MCF 10A (cell line): ENCODE data around the gene MRPL24. TPM values are rescaled to one million over a fixed set of nuclear protein-coding genes. Genes with fewer than 3 reads are reported as not detected.

Experiments used
- BruUV-seq: library from RNA; stranded (reverse); fragments of 400-500 nt; replicated peaks from 2 replicates; lab custom pipeline; 2021; lab: Mats Ljungman, UMichigan
- CTCF ChIA-PET: fragments of 300-600 bp; sonication (Branson Sonifier 250); formaldehyde crosslinking; extraction: SDS; loops from one replicate; lab custom pipeline; 2021; ENCODE audit warnings: antibody characterized with exemption, inconsistent platforms; lab: Yijun Ruan, JAX
- POLR2A ChIA-PET: fragments of 300-600, 350-650 bp; sonication (Branson Sonifier 250); formaldehyde crosslinking; extraction: SDS; loops from one replicate; lab custom pipeline; 2020; ENCODE audit warnings: antibody characterized with exemption, inconsistent platforms; lab: Yijun Ruan, JAX
- DNase-seq: peaks from one replicate; pipeline ENCODE4 v3.0.0-alpha.2; 2018; ENCODE audit not compliant: unreplicated experiment
- H3K27ac Mint-ChIP-seq: one replicate; pipeline ENCODE4 v1.8.0; 2022; ENCODE audit warnings: mild to moderate bottlenecking, low read depth, mixed read lengths; ENCODE audit not compliant: unreplicated experiment
- H3K27me3 Mint-ChIP-seq: one replicate; pipeline ENCODE4 v1.8.0; 2022; ENCODE audit warnings: mixed read lengths; ENCODE audit not compliant: insufficient read depth, unreplicated experiment
- H3K36me3 Mint-ChIP-seq: one replicate; pipeline ENCODE4 v1.8.0; 2022; ENCODE audit warnings: mild to moderate bottlenecking, moderate library complexity, mixed read lengths; ENCODE audit not compliant: insufficient read depth, unreplicated experiment
- H3K4me1 Mint-ChIP-seq: one replicate; pipeline ENCODE4 v1.8.0; 2022; ENCODE audit warnings: mixed read lengths; ENCODE audit not compliant: insufficient read depth, unreplicated experiment
- H3K4me3 Mint-ChIP-seq: one replicate; pipeline ENCODE4 v1.8.0; 2022; ENCODE audit warnings: mild to moderate bottlenecking, moderate library complexity, mixed read lengths; ENCODE audit not compliant: unreplicated experiment
- H3K9me3 Mint-ChIP-seq: one replicate; pipeline ENCODE4 v1.8.0; 2022; ENCODE audit warnings: mixed read lengths; ENCODE audit not compliant: unreplicated experiment
- CTCF ChIP-seq: fragments of 200-600 bp; IDR thresholded peaks from one replicate; pipeline ENCODE4 v1.8.0; 2022; ENCODE audit warnings: antibody characterized with exemption, mild to moderate bottlenecking; ENCODE audit not compliant: unreplicated experiment
- intact Hi-C: fragments of 100-400 bp; cut with micrococcal nuclease; formaldehyde crosslinking; loops from 2 replicates; pipeline ENCODE4 v1.14.1; 2022
- total RNA-seq: library from RNA; stranded (reverse); gene quantifications from 2 replicates; pipeline ENCODE4 v1.2.3, GENCODE V29; 2022

MRPL24 gene
- total RNA-seq, 1 experiment from 2014 or later = 233 TPM

- Mint-ChIP-seq H3K4me3 (no peak overlapping the region), H3K27me3 (peaks cover 36% of the 10 kb centered on the region), H3K9me3 (no peaks in the 10 kb centered on the region), H3K4me1 (peaks cover 24% of the 10 kb centered on the region), H3K27ac (no peak overlapping the region), H3K36me3 (peaks cover 6% of the 10 kb centered on the region)
- intact Hi-C loops = no loop called here
- ChIA-PET CTCF (interaction anchor here (0.5 to 47.2 kb wide), 6 partner anchors 1 to 1314 kb away, joined by 3 to 2415 read pairs (median 4); partner anchors contain the start of genes CRABP2, ISG20L2, METTL25B and NES), POLR2A (no interaction called here)
- no peak for TF ChIP-seq CTCF
- no TSS peak for BruUV-seq
- DNase-seq = no peak
Measured at GRCh38 chr1:156696755-156697154, 44.1 kb downstream of the MRPL24 start.

GRCh38 chr1:156694690-156694962 lies 46.3 kb downstream of the MRPL24 start:
- ChIA-PET POLR2A (interaction anchor here (0.6 to 2.1 kb wide), 2 partner anchors 34 to 42 kb away, joined by 5 to 6 read pairs; partner anchors contain the start of genes ISG20L2 and METTL25B), CTCF (interaction anchor here (0.6 to 47.2 kb wide), 4 partner anchors 1 to 67 kb away, joined by 3 to 2415 read pairs (median 1216); partner anchors contain the start of genes CRABP2, ISG20L2, METTL25B and NES)
- Mint-ChIP-seq H3K4me1 (peaks cover 22% of the 10 kb centered on the region), H3K27ac (no peak overlapping the region), H3K9me3 (no peaks in the 10 kb centered on the region), H3K27me3 (peaks cover 46% of the 10 kb centered on the region), H3K36me3 (peaks cover 3% of the 10 kb centered on the region), H3K4me3 (no peak overlapping the region)
- TF ChIP-seq CTCF = no peak
- BruUV-seq = no TSS peak
- no peak for DNase-seq
- intact Hi-C loops = no loop called here

GRCh38 chr1:156693848-156694689 lies 46.8 kb downstream of the MRPL24 start:
- ChIA-PET CTCF (interaction anchor here (0.5 to 47.2 kb wide), 7 partner anchors 1 to 166 kb away, joined by 3 to 2415 read pairs (median 3); partner anchors contain the start of genes CRABP2, ISG20L2, METTL25B and NES), POLR2A (interaction anchor here (0.6 to 2.1 kb wide), 4 partner anchors 34 to 192 kb away, joined by 3 to 6 read pairs (median 4); partner anchors contain the start of genes ISG20L2 and METTL25B)
- BruUV-seq = no TSS peak
- H3K27ac Mint-ChIP-seq = peak overlapping the region; percentile 50
- intact Hi-C loops = no loop called here
- TF ChIP-seq CTCF = no peak
- H3K27me3 Mint-ChIP-seq = peaks cover 51% of the 10 kb centered on the region
- no peak overlapping the region for H3K4me3 Mint-ChIP-seq
- H3K9me3 Mint-ChIP-seq = no peaks in the 10 kb centered on the region
- peaks cover 26% of the 10 kb centered on the region for H3K4me1 Mint-ChIP-seq
- DNase-seq = no peak
- H3K36me3 Mint-ChIP-seq = no peaks in the 10 kb centered on the region
